ENCODE measurements around the gene PTPN13.

The PTPN13 gene

GRCh38 chr4:86845593-86845992, 251.5 kb downstream of the PTPN13 start:
- Mint-ChIP-seq H3K36me3 (no peaks in the 10 kb centered on the region), H3K4me3 (no peak overlapping the region), H3K27me3 (no peaks in the 10 kb centered on the region), H3K4me1 (peaks cover 0 to 1% of the 10 kb centered on the region in 2 donors), H3K27ac (no peak overlapping the region), H3K9me3 (peaks cover 0 to 1% of the 10 kb centered on the region in 2 donors)
- DNase-seq (no peak), ATAC-seq (replicated peaks) (no peak)

- H3K4me3 Mint-ChIP-seq: no peak overlapping the region
- peaks cover 0 to 1% of the 10 kb centered on the region in 2 donors for H3K9me3 Mint-ChIP-seq
- no peak for DNase-seq
- no peak overlapping the region for H3K27ac Mint-ChIP-seq
- no peaks in the 10 kb centered on the region for H3K36me3 Mint-ChIP-seq
- H3K27me3 Mint-ChIP-seq: no peaks in the 10 kb centered on the region
- peaks cover 0 to 1% of the 10 kb centered on the region in 2 donors for H3K4me1 Mint-ChIP-seq
- ATAC-seq (replicated peaks): no peak
Observed at GRCh38 chr4:86846921-86847320, 252.8 kb downstream of the PTPN13 start.

- ATAC-seq (replicated peaks): no peak
- Mint-ChIP-seq H3K27me3 (no peaks in the 10 kb centered on the region), H3K4me1 (peaks cover 0 to 1% of the 10 kb centered on the region in 2 donors)
Observed at GRCh38 chr4:86847571-86847970, 253.5 kb downstream of the PTPN13 start.

GRCh38 chr4:86848136-86848535, 254.0 kb downstream of the PTPN13 start:
- Mint-ChIP-seq H3K4me3 (no peak overlapping the region), H3K9me3 (peaks cover 0 to 1% of the 10 kb centered on the region in 2 donors), H3K4me1 (peaks cover 0 to 1% of the 10 kb centered on the region in 2 donors), H3K36me3 (no peaks in the 10 kb centered on the region), H3K27me3 (no peaks in the 10 kb centered on the region), H3K27ac (no peak overlapping the region)
- no peak for ATAC-seq (replicated peaks)
- no peak for DNase-seq

More at GRCh38 chr4:86847571-86847970, 253.5 kb downstream of the PTPN13 start:
- Mint-ChIP-seq H3K9me3 (peaks cover 0 to 1% of the 10 kb centered on the region in 2 donors), H3K27ac (no peak overlapping the region), H3K36me3 (no peaks in the 10 kb centered on the region), H3K4me3 (no peak overlapping the region)
- no peak for DNase-seq

- no peak within 1 kb of the TSS for H3K27ac Mint-ChIP-seq
- ATAC-seq (replicated peaks) (no peak), DNase-seq (no peak)
- H3K27me3 Mint-ChIP-seq: no peaks in the 10 kb centered on the region
- H3K36me3 Mint-ChIP-seq: no peaks in the 10 kb centered on the region
- peaks cover 0 to 1% of the 10 kb centered on the region in 2 donors for H3K9me3 Mint-ChIP-seq
- H3K4me3 Mint-ChIP-seq: no peak within 1 kb of the TSS
- H3K4me1 Mint-ChIP-seq: peaks cover 0 to 1% of the 10 kb centered on the region in 2 donors
Observed at GRCh38 chr4:86848732-86849619, 254.9 kb downstream of the PTPN13 start, which contains the start of gene SLC10A6. Gene SLC10A6 (minus strand): TSS chr4:86849384. CDS start chr4:86849115, 269 bp downstream.

GRCh38 chr4:86853209-86853608, 259.1 kb downstream of the PTPN13 start:
- H3K27me3 Mint-ChIP-seq: no peaks in the 10 kb centered on the region
- ATAC-seq (replicated peaks): no peak
- H3K9me3 Mint-ChIP-seq: peaks cover 0 to 1% of the 10 kb centered on the region in 2 donors
- H3K36me3 Mint-ChIP-seq: no peaks in the 10 kb centered on the region
- H3K4me1 Mint-ChIP-seq: no peaks in the 10 kb centered on the region
- DNase-seq: no peak
- no peak overlapping the region for H3K27ac Mint-ChIP-seq
- no peak overlapping the region for H3K4me3 Mint-ChIP-seq

- no peak overlapping the region for H3K4me3 Mint-ChIP-seq
- no peak for ATAC-seq (replicated peaks)
- no peak overlapping the region for H3K27ac Mint-ChIP-seq
- H3K9me3 Mint-ChIP-seq: no peaks in the 10 kb centered on the region
- no peak for DNase-seq
- H3K36me3 Mint-ChIP-seq: no peaks in the 10 kb centered on the region
- no peaks in the 10 kb centered on the region for H3K4me1 Mint-ChIP-seq
- H3K27me3 Mint-ChIP-seq: no peaks in the 10 kb centered on the region
Observed at GRCh38 chr4:86855572-86855971, 261.5 kb downstream of the PTPN13 start.

GRCh38 chr4:86856896-86857295, 262.8 kb downstream of the PTPN13 start:
- H3K27me3 Mint-ChIP-seq: no peaks in the 10 kb centered on the region
- ATAC-seq (replicated peaks): no peak
- H3K4me1 Mint-ChIP-seq: no peaks in the 10 kb centered on the region

GRCh38 chr4:86857341-86858052, 263.4 kb downstream of the PTPN13 start:
- no peaks in the 10 kb centered on the region for H3K4me1 Mint-ChIP-seq
- no peaks in the 10 kb centered on the region for H3K9me3 Mint-ChIP-seq
- H3K27me3 Mint-ChIP-seq: no peaks in the 10 kb centered on the region
- H3K36me3 Mint-ChIP-seq: no peaks in the 10 kb centered on the region
- H3K4me3 Mint-ChIP-seq: no peak overlapping the region
- no peak overlapping the region for H3K27ac Mint-ChIP-seq
- no peak for ATAC-seq (replicated peaks)
- no peak for DNase-seq

More at GRCh38 chr4:86856896-86857295, 262.8 kb downstream of the PTPN13 start:
- no peak overlapping the region for H3K27ac Mint-ChIP-seq
- H3K36me3 Mint-ChIP-seq: no peaks in the 10 kb centered on the region
- no peaks in the 10 kb centered on the region for H3K9me3 Mint-ChIP-seq
- DNase-seq: no peak
- no peak overlapping the region for H3K4me3 Mint-ChIP-seq

Measured in stimulated activated naive B cell treated with anti-CD40 and anti-IgM and Interleukin-4, amounts not matched to agents 10 μg/mL and 1 μg/mL and 100 μg/mL, for 72 hours (primary cell).